Measurements from ENCODE around the gene PTPRJ. TPM values are rescaled to one million over a fixed set of nuclear protein-coding genes. Genes with fewer than 3 reads are reported as not detected.

The PTPRJ gene
- polyA plus RNA-seq, 3 donors: 10.0 to 36.4 (median 14.6) TPM

DNA sequence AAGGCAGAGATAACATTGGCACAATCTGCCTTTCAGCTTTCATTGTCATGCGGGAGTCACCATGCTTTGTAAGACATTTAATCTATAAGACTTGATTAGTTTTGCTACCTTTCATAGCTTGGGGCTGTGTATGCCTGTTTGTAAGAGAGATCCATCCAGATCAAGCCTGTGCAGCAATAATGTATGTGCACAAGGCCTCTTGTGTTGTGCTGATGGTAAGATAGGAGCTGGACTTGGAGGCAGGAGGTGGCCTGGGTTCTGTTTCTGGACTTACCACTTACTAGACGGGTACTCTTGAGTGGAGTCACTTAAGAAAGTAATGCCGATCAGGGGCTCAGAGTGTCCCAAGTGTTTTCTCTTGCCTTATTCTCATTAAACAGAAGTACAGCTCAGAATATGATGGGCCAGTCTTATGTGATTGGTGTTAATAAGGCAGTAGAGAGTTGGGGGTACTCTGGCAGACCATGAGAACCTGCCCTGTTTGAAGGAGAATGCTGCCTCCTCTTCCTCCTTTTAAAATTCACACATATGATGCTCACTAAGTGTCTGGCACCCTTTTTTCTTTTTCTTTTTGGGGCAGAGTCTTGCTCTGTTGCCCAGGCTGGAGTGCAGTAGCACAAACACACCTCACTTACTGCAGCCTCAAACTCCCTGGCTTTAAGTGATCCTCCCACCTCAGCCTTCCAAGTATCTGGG, 30.9 kb downstream of the PTPRJ start:
- intact Hi-C loops (cut with micrococcal nuclease): loop anchor here in 1 of 2 donors (10.0 kb wide), 1 partner anchor 54 kb away; no protein-coding TSS in a partner anchor
- WGBS (ENCODE audit: insufficient coverage): no CpG with 5 or more reads among the region's 3 CpGs
- H3K79me2 ChIP-seq (ENCODE audit: insufficient read depth, low read length): peaks cover 99% of the 10 kb centered on the region

DNA sequence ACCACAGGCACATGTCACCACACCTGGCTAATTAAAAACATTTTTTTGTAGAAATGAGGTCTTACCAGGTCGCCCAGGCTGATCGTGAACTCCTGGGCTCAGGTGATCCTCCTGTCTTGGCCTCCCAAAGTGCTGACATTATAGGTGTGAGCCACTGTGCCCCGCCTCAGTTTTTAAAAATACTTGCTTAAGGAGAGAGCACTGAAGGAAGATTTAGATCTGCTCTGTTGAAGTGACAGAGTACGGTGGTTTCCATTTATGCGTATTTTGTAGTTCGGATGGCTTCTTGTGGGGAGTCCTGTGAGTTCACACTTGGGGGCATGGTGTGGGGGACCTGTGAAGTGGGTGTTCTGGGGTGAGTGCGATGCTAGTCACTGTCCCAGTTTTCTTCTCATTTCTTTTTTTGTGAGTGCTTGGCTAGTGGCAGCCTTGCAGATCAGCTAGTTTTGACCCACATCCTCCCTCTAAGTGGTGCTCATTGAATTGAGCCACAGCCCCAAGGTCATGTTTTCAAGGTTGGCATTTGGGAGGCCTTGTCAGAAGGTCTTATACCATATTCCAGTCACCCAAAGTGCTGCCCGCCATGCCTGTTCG, 31.5 kb downstream of the PTPRJ start:
- H3K9me3 ChIP-seq (replicated peaks in 1 of 2; ENCODE audit: control insufficient read depth in 1 of 2, insufficient read depth in 1 of 2, low read length in 2 of 2): no peaks in the 10 kb centered on the region
- no peak overlapping the region for H3K4me2 ChIP-seq (replicated peaks; ENCODE audit: extremely low read depth, low read length, poor library complexity, severe bottlenecking)
- no peak for DNase-seq
- peaks cover 99% of the 10 kb centered on the region for H3K79me2 ChIP-seq (ENCODE audit: insufficient read depth, low read length)
- H3K36me3 ChIP-seq (replicated peaks in 1 of 2; ENCODE audit: control insufficient read depth in 1 of 2, insufficient read depth in 2 of 2, low read length in 2 of 2): no peaks in the 10 kb centered on the region
- no peak overlapping the region for H2AFZ ChIP-seq (ENCODE audit: insufficient read depth, low read depth, low read length, poor library complexity, severe bottlenecking)
- peak overlapping the region; percentile 59 to 77 for H3K27ac ChIP-seq (ENCODE audit: low read depth in 1 of 2, low read length in 2 of 2)
- H3K4me1 ChIP-seq (ENCODE audit: control insufficient read depth in 1 of 2, insufficient read depth in 2 of 2, low read length in 2 of 2): peaks cover 91 to 92% of the 10 kb centered on the region in 2 donors
- Mint-ChIP-seq H3K4me1 (peaks cover 91% of the 10 kb centered on the region), H3K36me3 (peaks cover 7 to 11% of the 10 kb centered on the region in 2 donors), H3K27me3 (ENCODE audit: low read depth in 3 of 3) (peaks cover 0 to 3% (median 0%) of the 10 kb centered on the region in 3 donors), H3K4me3 (no peak overlapping the region), H3K27ac (peak overlapping the region; percentile 65 to 96 (median 86)), H3K9me3 (peaks cover 0 to 2% (median 0%) of the 10 kb centered on the region in 7 donors)
- intact Hi-C loops (cut with micrococcal nuclease): loop anchor here in 1 of 2 donors (10.0 kb wide), 1 partner anchor 53 kb away; no protein-coding TSS in a partner anchor
- no peaks in the 10 kb centered on the region for H3K27me3 ChIP-seq (ENCODE audit: control insufficient read depth in 2 of 2, insufficient read depth in 2 of 2, low read length in 2 of 2)
- H3K4me3 ChIP-seq (replicated peaks in 1 of 3; ENCODE audit: low read depth in 2 of 3, low read length in 3 of 3): no peak overlapping the region
- H3K9ac ChIP-seq (ENCODE audit: insufficient read depth, low read length, poor library complexity, severe bottlenecking): no peak overlapping the region
- peaks cover 81% of the 10 kb centered on the region for H4K20me1 ChIP-seq (ENCODE audit: insufficient read depth, low read length)
- TF ChIP-seq, protein P1, sequence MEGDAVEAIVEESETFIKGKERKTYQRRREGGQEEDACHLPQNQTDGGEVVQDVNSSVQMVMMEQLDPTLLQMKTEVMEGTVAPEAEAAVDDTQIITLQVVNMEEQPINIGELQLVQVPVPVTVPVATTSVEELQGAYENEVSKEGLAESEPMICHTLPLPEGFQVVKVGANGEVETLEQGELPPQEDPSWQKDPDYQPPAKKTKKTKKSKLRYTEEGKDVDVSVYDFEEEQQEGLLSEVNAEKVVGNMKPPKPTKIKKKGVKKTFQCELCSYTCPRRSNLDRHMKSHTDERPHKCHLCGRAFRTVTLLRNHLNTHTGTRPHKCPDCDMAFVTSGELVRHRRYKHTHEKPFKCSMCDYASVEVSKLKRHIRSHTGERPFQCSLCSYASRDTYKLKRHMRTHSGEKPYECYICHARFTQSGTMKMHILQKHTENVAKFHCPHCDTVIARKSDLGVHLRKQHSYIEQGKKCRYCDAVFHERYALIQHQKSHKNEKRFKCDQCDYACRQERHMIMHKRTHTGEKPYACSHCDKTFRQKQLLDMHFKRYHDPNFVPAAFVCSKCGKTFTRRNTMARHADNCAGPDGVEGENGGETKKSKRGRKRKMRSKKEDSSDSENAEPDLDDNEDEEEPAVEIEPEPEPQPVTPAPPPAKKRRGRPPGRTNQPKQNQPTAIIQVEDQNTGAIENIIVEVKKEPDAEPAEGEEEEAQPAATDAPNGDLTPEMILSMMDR (IDR thresholded peaks at IDR 0.05): no peak
- 93% methylated on average over 6 of the region's 9 CpGs for WGBS (ENCODE audit: insufficient coverage)

More for the DNA sequence above, 30.9 kb downstream of the PTPRJ start:
- no peak overlapping the region for H3K9ac ChIP-seq (ENCODE audit: insufficient read depth, low read length, poor library complexity, severe bottlenecking)
- TF ChIP-seq, protein P1 (IDR thresholded peaks at IDR 0.05): no peak
- H3K4me1 ChIP-seq (ENCODE audit: control insufficient read depth in 1 of 2, insufficient read depth in 2 of 2, low read length in 2 of 2): peaks cover 91 to 92% of the 10 kb centered on the region in 2 donors
- H3K4me2 ChIP-seq (replicated peaks; ENCODE audit: extremely low read depth, low read length, poor library complexity, severe bottlenecking): no peak overlapping the region
- Mint-ChIP-seq H3K4me1 (peaks cover 91% of the 10 kb centered on the region), H3K36me3 (peaks cover 7 to 11% of the 10 kb centered on the region in 2 donors), H3K27ac (peak overlapping the region; percentile 30 to 93 (median 71)), H3K9me3 (peaks cover 0 to 2% (median 0%) of the 10 kb centered on the region in 7 donors), H3K27me3 (ENCODE audit: low read depth in 3 of 3) (peaks cover 0 to 3% (median 0%) of the 10 kb centered on the region in 3 donors), H3K4me3 (no peak overlapping the region)
- H3K27ac ChIP-seq (ENCODE audit: low read depth in 1 of 2, low read length in 2 of 2): peak overlapping the region in 1 of 2 donors; percentile 77
- H4K20me1 ChIP-seq (ENCODE audit: insufficient read depth, low read length): peaks cover 81% of the 10 kb centered on the region
- H3K27me3 ChIP-seq (ENCODE audit: control insufficient read depth in 2 of 2, insufficient read depth in 2 of 2, low read length in 2 of 2): no peaks in the 10 kb centered on the region
- no peak for DNase-seq
- H3K4me3 ChIP-seq (replicated peaks in 1 of 3; ENCODE audit: low read depth in 2 of 3, low read length in 3 of 3): no peak overlapping the region
- no peak overlapping the region for H2AFZ ChIP-seq (ENCODE audit: insufficient read depth, low read depth, low read length, poor library complexity, severe bottlenecking)
- H3K9me3 ChIP-seq (replicated peaks in 1 of 2; ENCODE audit: control insufficient read depth in 1 of 2, insufficient read depth in 1 of 2, low read length in 2 of 2): no peaks in the 10 kb centered on the region
- no peaks in the 10 kb centered on the region for H3K36me3 ChIP-seq (replicated peaks in 1 of 2; ENCODE audit: control insufficient read depth in 1 of 2, insufficient read depth in 2 of 2, low read length in 2 of 2)
